Central memory CD8-positive, alpha-beta T cell (primary cell): ENCODE data around the gene CRY2.

Experiments
- ATAC-seq: fragments of 150-1000 bp; cut with Tn5 transposase; replicated peaks from 2 replicates; pipeline ENCODE4 v1.10.0; 2022; ENCODE audit warnings: mild to moderate bottlenecking, moderate FRiP score, moderate number of reproducible peaks; ENCODE audit not compliant: poor library complexity, severe bottlenecking; ENCODE audit errors: extremely low read depth
- DNase-seq, 2 donors: peaks; one replicate each; pipeline ENCODE4 v3.0.0; 2021; ENCODE audit warnings: low spot score in 2 of 2
- H3K27ac Mint-ChIP-seq: one replicate; pipeline ENCODE4 v1.8.0; 2022; ENCODE audit warnings: low read depth, mild to moderate bottlenecking, moderate library complexity, mixed read lengths
- H3K27me3 Mint-ChIP-seq: one replicate; pipeline ENCODE4 v1.8.0; 2022; ENCODE audit warnings: mixed read lengths
- H3K36me3 Mint-ChIP-seq: one replicate; pipeline ENCODE4 v1.8.0; 2022; ENCODE audit warnings: mild to moderate bottlenecking, moderate library complexity, mixed read lengths; ENCODE audit not compliant: insufficient read depth
- H3K4me1 Mint-ChIP-seq: one replicate; pipeline ENCODE4 v1.8.0; 2022; ENCODE audit warnings: mixed read lengths
- H3K4me3 Mint-ChIP-seq: one replicate; pipeline ENCODE4 v1.8.0; 2022; ENCODE audit warnings: mild to moderate bottlenecking, moderate library complexity, mixed read lengths
- H3K9me3 Mint-ChIP-seq: one replicate; pipeline ENCODE4 v1.8.0; 2022; ENCODE audit warnings: mixed read lengths

CRY2 gene

GRCh38 chr11:45924927-45925326 lies 77.7 kb downstream of the CRY2 start:
- Mint-ChIP-seq H3K9me3 (no peaks in the 10 kb centered on the region), H3K27ac (no peak overlapping the region), H3K4me3 (no peak overlapping the region), H3K27me3 (no peaks in the 10 kb centered on the region), H3K36me3 (peaks cover 2% of the 10 kb centered on the region), H3K4me1 (peaks cover 27% of the 10 kb centered on the region)
- DNase-seq (no peak), ATAC-seq (no peak)

DNA sequence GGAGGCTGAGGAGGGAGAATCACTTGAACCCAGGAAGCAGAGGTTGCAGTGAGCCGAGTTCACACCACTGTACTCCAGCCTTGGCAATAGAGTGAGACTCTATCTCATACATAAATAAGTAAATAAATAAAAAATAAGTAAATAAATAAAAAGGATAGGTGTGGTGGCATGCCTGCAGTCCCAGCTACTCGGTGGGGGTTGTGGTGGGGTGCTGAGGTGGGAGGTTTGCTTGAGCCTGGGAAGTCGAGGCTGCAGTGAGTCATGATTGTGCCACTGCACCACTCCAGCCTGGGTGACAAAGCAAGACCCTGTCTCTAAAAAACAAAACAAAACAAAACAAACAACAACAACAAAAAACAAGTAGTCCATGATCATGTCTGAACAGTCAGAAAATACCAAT lies 78.3 kb downstream of the CRY2 start:
- no peak overlapping the region for H3K4me3 Mint-ChIP-seq

GRCh38 chr11:45926001-45926401 lies 78.7 kb downstream of the CRY2 start:
- Mint-ChIP-seq H3K4me3 (no peak overlapping the region), H3K36me3 (peaks cover 10% of the 10 kb centered on the region), H3K4me1 (peaks cover 32% of the 10 kb centered on the region), H3K27ac (no peak overlapping the region), H3K9me3 (no peaks in the 10 kb centered on the region), H3K27me3 (no peaks in the 10 kb centered on the region)
- ATAC-seq, result no peak
- no peak for DNase-seq

More for the DNA sequence above, 78.3 kb downstream of the CRY2 start:
- H3K27me3 Mint-ChIP-seq, result no peaks in the 10 kb centered on the region
- peaks cover 28% of the 10 kb centered on the region for H3K4me1 Mint-ChIP-seq
- peaks cover 7% of the 10 kb centered on the region for H3K36me3 Mint-ChIP-seq
- no peak for DNase-seq
- no peak overlapping the region for H3K27ac Mint-ChIP-seq
- ATAC-seq, result no peak
- H3K9me3 Mint-ChIP-seq, result no peaks in the 10 kb centered on the region

DNA sequence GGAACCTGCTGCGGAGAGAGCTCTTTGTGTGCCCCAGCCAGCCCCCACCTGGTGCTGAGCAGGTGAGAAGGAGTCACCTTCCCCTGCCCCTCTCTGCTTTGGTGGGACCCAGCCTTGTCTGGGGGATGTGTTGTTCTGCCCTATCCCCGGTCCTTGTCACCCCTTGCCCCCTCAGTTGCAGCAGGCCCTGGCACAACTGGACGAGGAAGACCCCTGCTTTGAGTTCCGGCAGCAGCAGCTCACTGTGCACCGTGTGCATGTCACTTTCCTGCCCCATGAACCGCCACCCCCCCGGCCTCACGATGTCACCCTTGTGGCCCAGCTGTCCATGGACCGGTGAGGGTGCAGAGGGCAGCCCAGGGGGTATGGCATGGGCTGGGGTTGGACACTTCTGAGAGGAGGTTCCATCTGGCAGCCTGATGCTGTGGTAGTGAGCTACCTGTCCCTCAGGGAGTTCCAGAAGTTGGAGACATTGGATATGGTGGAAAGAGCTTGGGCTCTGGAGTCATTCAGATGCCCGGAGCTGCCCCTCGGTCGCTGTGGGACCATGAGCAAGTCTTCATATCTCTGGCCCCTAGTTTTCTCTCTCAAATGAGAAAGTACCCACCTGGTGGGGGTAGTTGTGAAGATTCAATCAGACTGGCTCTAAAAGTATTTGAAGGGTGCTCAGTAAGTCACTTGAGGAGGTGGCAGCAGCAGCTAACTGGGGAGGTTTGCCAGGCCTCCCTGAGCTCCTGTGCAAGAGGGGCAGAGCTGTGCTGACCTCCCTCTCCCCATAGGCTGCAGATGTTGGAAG lies 79.5 kb downstream of the CRY2 start:
- DNase-seq (no peak), ATAC-seq (no peak)
- peaks cover 12% of the 10 kb centered on the region for H3K36me3 Mint-ChIP-seq
- H3K27me3 Mint-ChIP-seq, result no peaks in the 10 kb centered on the region
- no peak overlapping the region for H3K4me3 Mint-ChIP-seq
- H3K4me1 Mint-ChIP-seq, result peaks cover 40% of the 10 kb centered on the region
- no peaks in the 10 kb centered on the region for H3K9me3 Mint-ChIP-seq
- peak overlapping the region; percentile 83 for H3K27ac Mint-ChIP-seq

- ATAC-seq (no peak), DNase-seq (no peak)
- Mint-ChIP-seq H3K9me3 (no peaks in the 10 kb centered on the region), H3K27me3 (no peaks in the 10 kb centered on the region), H3K4me1 (peaks cover 41% of the 10 kb centered on the region), H3K36me3 (peaks cover 18% of the 10 kb centered on the region), H3K4me3 (no peak overlapping the region), H3K27ac (peak overlapping the region; percentile 83)
Measured at GRCh38 chr11:45927332-45927683, 80.0 kb downstream of the CRY2 start.

DNA sequence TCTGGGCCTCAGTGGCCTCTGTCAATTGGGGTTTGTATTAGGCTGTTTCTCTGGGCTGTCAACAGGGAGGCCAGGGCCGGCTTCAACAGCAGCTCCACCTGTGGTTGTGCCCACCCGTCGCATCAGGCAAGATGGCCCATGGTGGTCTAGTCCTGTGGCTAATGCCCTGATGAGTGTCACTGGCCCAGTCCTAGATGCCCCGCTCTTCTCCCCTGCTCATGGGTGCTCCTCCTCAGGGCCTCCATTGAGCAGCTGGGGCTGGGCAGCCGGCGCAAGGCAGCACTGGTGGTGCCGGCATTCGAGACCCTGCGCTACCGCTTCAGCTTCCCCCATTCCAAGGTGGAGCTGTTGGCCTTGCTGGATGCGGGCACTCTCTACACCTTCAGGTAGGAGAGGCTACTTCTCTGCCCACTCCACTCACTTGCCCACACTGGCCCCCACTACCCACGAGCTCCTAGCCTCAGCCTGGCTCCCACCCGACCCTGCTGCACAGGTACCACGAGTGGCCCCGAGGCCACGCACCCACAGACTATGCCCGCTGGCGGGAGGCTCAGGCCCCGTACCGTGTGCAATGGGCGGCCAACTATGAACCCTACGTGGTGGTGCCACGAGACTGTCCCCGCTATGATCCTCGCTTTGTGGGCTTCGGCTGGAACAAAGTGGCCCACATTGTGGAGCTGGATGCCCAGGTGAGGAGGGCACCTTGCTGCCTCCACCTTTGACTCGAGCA lies 80.6 kb downstream of the CRY2 start:
- ATAC-seq, result no peak
- Mint-ChIP-seq H3K27ac (peak overlapping the region; percentile 83), H3K9me3 (no peaks in the 10 kb centered on the region), H3K4me3 (no peak overlapping the region), H3K36me3 (peaks cover 23% of the 10 kb centered on the region), H3K4me1 (peaks cover 41% of the 10 kb centered on the region), H3K27me3 (no peaks in the 10 kb centered on the region)
- DNase-seq, result no peak

- no peak for ATAC-seq
- Mint-ChIP-seq H3K4me1 (peaks cover 41% of the 10 kb centered on the region), H3K9me3 (no peaks in the 10 kb centered on the region), H3K27me3 (no peaks in the 10 kb centered on the region), H3K4me3 (no peak overlapping the region), H3K27ac (peak overlapping the region; percentile 65), H3K36me3 (peaks cover 30% of the 10 kb centered on the region)
- DNase-seq, result peak in 1 of 2 donors; percentile 11
Measured at GRCh38 chr11:45928535-45929215, 81.4 kb downstream of the CRY2 start.

- peaks cover 32% of the 10 kb centered on the region for H3K36me3 Mint-ChIP-seq
- peak overlapping the region; percentile 91 for H3K27ac Mint-ChIP-seq
Measured at GRCh38 chr11:45929486-45930030, 82.3 kb downstream of the CRY2 start.

DNA sequence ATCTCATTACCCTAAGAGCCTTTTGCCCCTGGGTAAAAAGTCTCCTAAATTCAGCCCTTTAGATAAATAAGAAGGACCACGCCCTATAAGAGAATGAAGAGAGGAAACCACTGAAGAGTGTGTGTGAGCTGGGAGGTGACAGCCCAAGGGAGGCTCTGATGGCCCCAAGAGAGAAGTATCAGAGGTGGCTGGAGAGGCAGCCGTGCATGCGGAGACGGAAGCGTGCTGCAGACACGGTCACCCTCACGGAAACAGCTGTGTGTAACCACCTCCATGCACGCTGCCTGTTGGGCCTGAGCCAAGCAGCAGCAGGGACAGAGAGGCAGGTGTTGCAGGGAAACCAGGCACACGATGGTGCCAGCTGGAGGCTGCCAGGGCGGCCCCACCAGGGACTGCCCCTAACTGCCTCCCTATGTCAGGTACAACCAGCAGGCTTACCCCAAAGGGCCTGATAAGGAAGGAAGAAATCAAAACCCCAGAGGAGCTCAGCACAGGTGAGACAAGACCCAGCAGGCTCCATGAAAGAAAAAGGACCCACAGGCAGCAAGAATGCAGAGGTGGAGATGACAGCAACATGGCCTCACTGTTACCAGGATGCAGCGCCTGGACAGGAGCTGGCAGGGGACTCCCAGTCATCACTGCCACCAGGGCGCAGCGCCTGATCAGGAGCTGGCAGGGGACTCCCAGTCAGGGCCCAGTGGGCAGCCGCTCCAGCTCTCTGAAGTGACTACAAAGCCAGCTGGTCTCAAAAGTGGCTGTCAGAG lies 82.9 kb downstream of the CRY2 start:
- peak; percentile 87 for ATAC-seq
- peak; percentile 31 to 48 for DNase-seq
- H3K36me3 Mint-ChIP-seq, result peaks cover 39% of the 10 kb centered on the region
- H3K27ac Mint-ChIP-seq, result peak overlapping the region; percentile 91
- peak overlapping the region; percentile 79 for H3K4me3 Mint-ChIP-seq
- H3K27me3 Mint-ChIP-seq, result no peaks in the 10 kb centered on the region
- H3K4me1 Mint-ChIP-seq, result peaks cover 34% of the 10 kb centered on the region
- H3K9me3 Mint-ChIP-seq, result no peaks in the 10 kb centered on the region

More at GRCh38 chr11:45929486-45930030, 82.3 kb downstream of the CRY2 start:
- H3K4me3 Mint-ChIP-seq, result peak overlapping the region; percentile 79
- no peaks in the 10 kb centered on the region for H3K9me3 Mint-ChIP-seq
- DNase-seq (peak in 1 of 2 donors; percentile 12), ATAC-seq (no peak)
- peaks cover 34% of the 10 kb centered on the region for H3K4me1 Mint-ChIP-seq
- H3K27me3 Mint-ChIP-seq, result no peaks in the 10 kb centered on the region

- ATAC-seq (no peak), DNase-seq (no peak)
- Mint-ChIP-seq H3K27me3 (no peaks in the 10 kb centered on the region), H3K9me3 (no peaks in the 10 kb centered on the region), H3K27ac (peak overlapping the region; percentile 91), H3K36me3 (peaks cover 44% of the 10 kb centered on the region), H3K4me3 (peak overlapping the region; percentile 38), H3K4me1 (peaks cover 34% of the 10 kb centered on the region)
Measured at GRCh38 chr11:45930951-45931570, 83.8 kb downstream of the CRY2 start.

DNA sequence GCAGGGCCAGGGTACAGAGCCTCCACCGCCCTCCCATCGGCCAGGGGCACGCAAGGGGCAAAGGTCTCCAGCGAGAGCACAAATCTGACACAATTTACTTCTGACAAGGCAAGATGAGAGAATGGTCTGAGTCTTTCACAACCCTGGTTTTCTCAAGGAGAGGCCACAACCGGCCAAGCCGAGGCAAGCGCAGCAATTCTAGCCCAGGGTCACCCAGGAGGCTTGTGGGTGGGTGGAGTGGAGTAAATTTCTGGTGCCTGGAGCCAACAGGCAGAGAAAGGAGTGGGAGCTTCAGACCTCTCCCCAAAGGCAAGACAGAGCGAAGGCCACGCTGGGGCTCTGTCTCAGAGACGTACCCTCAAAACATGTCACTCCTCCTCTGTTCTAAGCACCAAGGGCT lies 84.5 kb downstream of the CRY2 start:
- H3K27me3 Mint-ChIP-seq, result no peaks in the 10 kb centered on the region
- peak overlapping the region; percentile 38 for H3K4me3 Mint-ChIP-seq
- ATAC-seq (no peak), DNase-seq (no peak)
- peaks cover 34% of the 10 kb centered on the region for H3K4me1 Mint-ChIP-seq
- no peaks in the 10 kb centered on the region for H3K9me3 Mint-ChIP-seq
- peaks cover 46% of the 10 kb centered on the region for H3K36me3 Mint-ChIP-seq
- H3K27ac Mint-ChIP-seq, result peak overlapping the region; percentile 91
